SK-N-SH treated with all-trans-retinoic acid at 6 μM for 48 hours (cell line): ENCODE measurements around the gene ALX3.

Experiments
- CREB5 ChIP-seq: fragments of 250-450 bp; sonication (Bioruptor Pico); IDR thresholded peaks from 2 replicates; pipeline ENCODE4 v1.5.1; 2020; ENCODE audit warnings: low read depth, mild to moderate bottlenecking, moderate library complexity
- OSR1 ChIP-seq: fragments of 250-450 bp; sonication (Bioruptor Pico); IDR thresholded peaks from 2 replicates; pipeline ENCODE4 v1.8.0; 2022; ENCODE audit warnings: moderate library complexity, mild to moderate bottlenecking, inconsistent platforms
- PPARA ChIP-seq: fragments of 250-450 bp; sonication (Bioruptor Pico); IDR thresholded peaks from 2 replicates; pipeline ENCODE4 v1.5.0; 2020; ENCODE audit warnings: mild to moderate bottlenecking, borderline replicate concordance
- RARB ChIP-seq: fragments of 250-450 bp; sonication (Bioruptor Pico); IDR thresholded peaks from 2 replicates; pipeline ENCODE4 v1.8.0; 2021; ENCODE audit warnings: mild to moderate bottlenecking, moderate library complexity
- ZNF70 ChIP-seq: fragments of 450-650 bp; formaldehyde crosslinking; IDR thresholded peaks from 2 replicates; pipeline ENCODE4 v1.5.0; 2020; ENCODE audit warnings: mild to moderate bottlenecking, moderate library complexity

GRCh38 chr1:110070671-110071242, at the start of gene ALX3:
- TF ChIP-seq RARB (CRISPR knock-in tag) (no peak), ZNF70 (no peak), CREB5 (CRISPR knock-in tag) (no peak), OSR1 (CRISPR knock-in tag) (no peak), PPARA (no peak)
